Hypothalamus (tissue), 51 donors: Measurements from ENCODE around the gene ACAD9.
"Not testable (repeated sequence)": the region's sequence is repeated elsewhere in the genome, so short reads cannot be mapped to it uniquely, and the experiment has no call there.

Source experiments
- DNase-seq, 51 donors: peaks; one replicate each; lab custom pipeline; 2025; lab: John Stamatoyannopoulos, UW

ACAD9 gene

GRCh38 chr3:128879125-128879969 is at the start of gene ACAD9:
ACAD9 (plus strand) TSS chr3:128879620; CDS start chr3:128879692, 72 bp downstream.
- DNase-seq, result peak; percentile 84 to 99 (median 96)

DNA sequence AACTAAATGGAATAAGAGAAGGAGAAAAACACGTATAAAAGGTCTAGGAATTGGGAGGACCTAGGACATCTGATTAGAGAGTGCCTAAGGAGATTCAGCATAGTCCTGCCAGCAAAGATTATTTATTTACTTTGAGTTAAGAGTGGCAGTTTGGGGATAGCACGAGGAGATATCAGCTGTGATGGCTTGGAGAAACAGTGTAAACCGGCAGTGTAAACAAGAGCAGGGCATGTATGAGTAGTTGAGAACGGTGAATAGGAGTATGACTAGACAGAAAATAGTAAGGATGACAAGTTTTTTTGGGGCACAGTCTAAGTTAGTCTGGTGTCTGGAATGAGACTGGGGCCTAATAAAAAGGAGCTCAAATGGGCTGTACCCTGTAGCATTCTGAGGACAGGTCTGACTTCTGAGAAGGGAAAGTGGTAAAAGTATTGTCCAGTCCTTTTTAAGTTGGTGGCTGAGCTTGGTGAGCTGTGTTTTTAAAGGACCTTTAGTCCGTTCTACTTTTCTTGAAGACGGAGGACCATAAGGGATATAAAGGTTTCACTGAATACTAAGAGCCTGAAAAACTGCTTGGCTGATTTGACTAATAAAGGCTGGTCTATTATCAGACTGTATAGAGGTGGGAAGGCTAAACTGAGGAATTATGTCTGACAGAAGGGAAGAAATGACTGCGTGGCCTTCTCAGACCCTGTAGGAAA is 49.3 kb upstream of the ACAD9 start:
- DNase-seq, result not testable (repeated sequence)

- DNase-seq, result not testable (repeated sequence)
These were observed 48.7 kb upstream of the ACAD9 start for GRCh38 chr3:128830762-128831161.

- DNase-seq, result not testable (repeated sequence)
These were observed 46.4 kb upstream of the ACAD9 start for GRCh38 chr3:128832979-128833378.

GRCh38 chr3:128835096-128835495 is 44.3 kb upstream of the ACAD9 start:
- DNase-seq, result no peak

- no peak for DNase-seq
These were observed 37.2 kb upstream of the ACAD9 start for GRCh38 chr3:128841926-128842920.

GRCh38 chr3:128844502-128844901 is 34.9 kb upstream of the ACAD9 start:
- peak in 6 of 51 donors; percentile 4 to 29 (median 12) for DNase-seq

GRCh38 chr3:128845119-128845777 is 34.2 kb upstream of the ACAD9 start:
- peak in 3 of 51 donors; percentile 12 to 38 (median 13) for DNase-seq

- DNase-seq, result peak in 48 of 51 donors; percentile 30 to 90 (median 76)
These were observed 33.5 kb upstream of the ACAD9 start for GRCh38 chr3:128845778-128846485.

- DNase-seq, result peak in 6 of 51 donors; percentile 32 to 61 (median 42)
These were observed 32.9 kb upstream of the ACAD9 start for GRCh38 chr3:128846486-128846891.

DNA sequence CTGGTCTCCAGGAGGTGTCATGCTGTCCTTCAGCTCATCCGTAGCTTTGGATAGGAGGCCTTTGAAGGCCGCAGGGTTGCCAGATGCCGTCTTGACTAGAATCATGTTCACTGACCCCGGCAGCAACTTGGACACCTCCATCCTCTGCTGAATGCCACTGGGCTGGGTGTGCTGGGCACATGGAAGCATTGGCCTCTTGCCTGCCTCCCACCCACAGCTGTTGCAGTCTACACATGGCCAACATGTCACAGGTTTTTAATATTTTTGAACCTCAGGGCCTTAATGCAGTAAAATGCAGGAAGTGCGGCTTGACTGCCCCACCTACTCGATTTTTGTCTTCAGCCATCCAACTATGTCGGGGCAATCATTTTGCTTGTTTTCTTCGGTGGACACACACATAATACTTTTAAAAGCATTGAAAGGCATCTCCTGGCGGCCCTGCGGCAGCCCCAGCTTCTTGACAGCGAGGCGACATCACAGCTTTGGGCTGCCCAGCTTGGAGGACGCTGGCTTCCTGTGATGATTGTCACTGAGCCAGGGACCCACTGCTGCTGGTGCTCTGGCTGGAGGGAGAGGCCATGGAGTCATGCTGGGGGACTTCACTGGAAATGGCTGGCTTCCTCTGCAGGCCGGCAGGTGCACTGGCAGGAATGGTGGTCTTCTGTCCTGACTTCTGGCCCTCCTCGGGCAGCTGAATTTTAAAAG is 31.6 kb upstream of the ACAD9 start:
- no peak for DNase-seq

DNA sequence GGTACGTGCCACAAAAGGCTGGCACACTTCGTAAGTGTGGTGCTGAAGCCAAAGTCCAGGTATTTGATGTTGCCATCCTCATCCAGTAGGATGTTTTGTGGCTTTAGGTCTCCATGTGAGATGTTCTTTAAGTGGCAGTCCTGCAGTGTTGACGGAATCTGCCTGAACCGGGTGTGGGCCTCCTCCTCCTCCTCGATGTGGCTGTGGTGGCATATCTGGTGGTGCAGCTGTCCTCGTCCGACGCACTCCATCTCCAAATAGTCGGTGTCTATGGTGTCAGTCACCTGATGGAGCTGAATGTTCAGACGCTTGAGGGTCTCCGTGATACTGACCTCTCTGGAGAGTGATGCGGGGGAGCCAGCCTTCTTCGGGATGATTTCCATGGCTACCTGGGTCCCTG is 30.5 kb upstream of the ACAD9 start:
- no peak for DNase-seq

GRCh38 chr3:128849911-128850455 is 29.4 kb upstream of the ACAD9 start:
- no peak for DNase-seq

- DNase-seq, result no peak
These were observed 28.9 kb upstream of the ACAD9 start for GRCh38 chr3:128850544-128850943.

- DNase-seq, result no peak
These were observed 27.8 kb upstream of the ACAD9 start for GRCh38 chr3:128851601-128852000.

- no peak for DNase-seq
These were observed 25.6 kb upstream of the ACAD9 start for GRCh38 chr3:128853826-128854225.

- DNase-seq, result no peak
These were observed 24.9 kb upstream of the ACAD9 start for GRCh38 chr3:128854475-128854874.

DNA sequence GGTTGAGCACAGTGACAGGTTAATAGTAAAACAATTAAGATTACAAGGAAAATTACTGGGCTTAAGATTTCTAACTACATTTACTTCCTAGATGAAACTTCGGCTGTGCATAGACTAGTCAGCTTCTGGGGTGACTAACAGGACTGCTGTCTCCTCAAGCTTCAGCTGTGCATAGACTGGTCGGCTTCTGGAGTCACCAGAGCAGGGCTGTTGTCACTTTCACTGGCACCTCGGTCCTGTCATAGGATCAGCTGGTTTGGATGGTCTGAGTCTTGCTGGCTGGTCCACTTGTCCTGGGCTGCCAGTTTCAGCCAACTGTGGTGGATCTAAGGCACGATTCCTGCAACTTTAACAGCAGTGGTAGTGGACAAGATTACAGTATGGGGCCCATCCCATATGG is 23.9 kb upstream of the ACAD9 start:
- no peak for DNase-seq
